ENCODE results near the gene STRBP.

DNA sequence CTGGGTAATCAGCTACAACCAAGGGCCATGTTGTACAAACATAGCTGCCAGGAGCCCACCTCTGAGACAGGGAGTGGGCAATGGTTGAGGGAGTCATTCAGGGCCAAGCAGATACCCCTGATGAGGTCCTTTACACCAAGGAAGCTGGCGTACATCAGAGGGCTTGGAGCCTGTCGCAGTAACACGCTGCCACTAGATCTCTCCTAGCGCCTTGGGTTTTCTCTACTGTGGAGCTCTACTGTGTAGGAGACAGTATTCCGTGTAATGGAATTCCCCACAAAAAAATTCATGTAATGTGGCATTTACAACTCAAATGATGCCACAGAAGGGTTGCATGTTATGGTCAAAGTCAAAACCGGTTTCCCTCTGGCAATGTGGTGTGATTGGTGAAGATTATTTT lies 46.2 kb upstream of the STRBP start:
- TF ChIP-seq ELF4 (IDR thresholded peaks at IDR 0.05) (no peak), FOXK2 (IDR thresholded peaks at IDR 0.05) (no peak), SUZ12 (IDR thresholded peaks at IDR 0.05) (no peak), FOXM1 (IDR thresholded peaks at IDR 0.05; ENCODE audit: borderline replicate concordance) (no peak), SP1 (IDR thresholded peaks at IDR 0.05) (no peak), TARDBP (IDR thresholded peaks at IDR 0.05) (no peak), HDGF (IDR thresholded peaks at IDR 0.05; ENCODE audit: borderline replicate concordance) (no peak), ZNF384 (IDR thresholded peaks at IDR 0.05) (no peak), NFRKB (IDR thresholded peaks at IDR 0.05) (no peak)

Data from HEK293T (cell line).